Nephron (organoid): ENCODE data around the gene IL17RA.
A peak's percentile ranks its signal among the peaks of the same experiment; 100 is the strongest.

ENCODE experiments used
- H3K27ac Mint-ChIP-seq, 3 experiments: 2 replicates each; pipeline ENCODE4 v1.8.0; 2020; ENCODE audit warnings: mixed read lengths in 3 of 3, mild to moderate bottlenecking in 2 of 3, moderate library complexity in 1 of 3
- H3K27me3 Mint-ChIP-seq: 2 replicates; pipeline ENCODE4 v1.8.0; 2021; ENCODE audit warnings: low read depth, mild to moderate bottlenecking, moderate library complexity, mixed read lengths
- H3K36me3 Mint-ChIP-seq: 2 replicates; pipeline ENCODE4 v1.8.0; 2020; ENCODE audit warnings: low read depth, mixed read lengths
- H3K4me1 Mint-ChIP-seq: 2 replicates; pipeline ENCODE4 v1.8.0; 2020; ENCODE audit warnings: mixed read lengths
- H3K4me3 Mint-ChIP-seq, 3 experiments: 2 replicates each; pipeline ENCODE4 v1.8.0; 2020; ENCODE audit warnings: mild to moderate bottlenecking in 3 of 3, mixed read lengths in 3 of 3, moderate library complexity in 2 of 3
- H3K9me3 Mint-ChIP-seq: 2 replicates; pipeline ENCODE4 v1.8.0; 2020; ENCODE audit warnings: mixed read lengths
- CTCF ChIP-seq, 3 experiments: fragments of 200-600 bp; sonication (generic); IDR thresholded peaks; one replicate each; pipeline ENCODE4 v1.5.0; 2021; ENCODE audit warnings: antibody characterized with exemption in 3 of 3; ENCODE audit not compliant: unreplicated experiment in 3 of 3

IL17RA gene

GRCh38 chr22:17114173-17114897, 29.5 kb downstream of the IL17RA start:
- Mint-ChIP-seq H3K9me3 (no peaks in the 10 kb centered on the region), H3K27me3 (peaks cover 11% of the 10 kb centered on the region), H3K4me3 (no peak overlapping the region), H3K36me3 (no peaks in the 10 kb centered on the region), H3K4me1 (peaks cover 6% of the 10 kb centered on the region), H3K27ac (no peak overlapping the region)
- no peak for TF ChIP-seq CTCF (IDR thresholded peaks at IDR 0.05; ENCODE audit: unreplicated experiment in 3 of 3)

- Mint-ChIP-seq H3K27ac (no peak overlapping the region), H3K4me1 (peaks cover 6% of the 10 kb centered on the region), H3K27me3 (peaks cover 11% of the 10 kb centered on the region), H3K4me3 (no peak overlapping the region), H3K9me3 (no peaks in the 10 kb centered on the region), H3K36me3 (no peaks in the 10 kb centered on the region)
- no peak for TF ChIP-seq CTCF (IDR thresholded peaks at IDR 0.05; ENCODE audit: unreplicated experiment in 3 of 3)
These were observed 30.1 kb downstream of the IL17RA start for GRCh38 chr22:17114898-17115235.

- H3K9me3 Mint-ChIP-seq = no peaks in the 10 kb centered on the region
- no peak overlapping the region for H3K4me3 Mint-ChIP-seq
- no peak for TF ChIP-seq CTCF (IDR thresholded peaks at IDR 0.05; ENCODE audit: unreplicated experiment in 3 of 3)
- H3K36me3 Mint-ChIP-seq = no peaks in the 10 kb centered on the region
- peaks cover 6% of the 10 kb centered on the region for H3K4me1 Mint-ChIP-seq
- H3K27ac Mint-ChIP-seq = no peak overlapping the region
- H3K27me3 Mint-ChIP-seq = peaks cover 11% of the 10 kb centered on the region
These were observed 30.4 kb downstream of the IL17RA start for GRCh38 chr22:17115236-17115635.

GRCh38 chr22:17115945-17116565, 31.3 kb downstream of the IL17RA start:
- no peak overlapping the region for H3K27ac Mint-ChIP-seq
- TF ChIP-seq CTCF (IDR thresholded peaks at IDR 0.05; ENCODE audit: unreplicated experiment in 3 of 3) = no peak
- no peaks in the 10 kb centered on the region for H3K9me3 Mint-ChIP-seq
- peaks cover 6% of the 10 kb centered on the region for H3K27me3 Mint-ChIP-seq
- H3K36me3 Mint-ChIP-seq = no peaks in the 10 kb centered on the region
- H3K4me1 Mint-ChIP-seq = peaks cover 6% of the 10 kb centered on the region
- no peak overlapping the region for H3K4me3 Mint-ChIP-seq

- Mint-ChIP-seq H3K4me1 (peaks cover 8% of the 10 kb centered on the region), H3K36me3 (no peaks in the 10 kb centered on the region), H3K4me3 (peak overlapping the region; percentile 4 to 51 (median 28)), H3K9me3 (no peaks in the 10 kb centered on the region), H3K27me3 (peaks cover 12% of the 10 kb centered on the region), H3K27ac (no peak overlapping the region)
- TF ChIP-seq CTCF (IDR thresholded peaks at IDR 0.05; ENCODE audit: unreplicated experiment in 3 of 3) = no peak
These were observed 32.0 kb downstream of the IL17RA start for GRCh38 chr22:17116572-17117330.
